HG03139 (cell line): ENCODE data around the gene NATD1.

Source experiments
- ATAC-seq: cut with Tn5 transposase; IDR thresholded peaks from one replicate; pipeline ENCODE4 v1.9.1; 2021; ENCODE audit not compliant: unreplicated experiment

The NATD1 gene

DNA sequence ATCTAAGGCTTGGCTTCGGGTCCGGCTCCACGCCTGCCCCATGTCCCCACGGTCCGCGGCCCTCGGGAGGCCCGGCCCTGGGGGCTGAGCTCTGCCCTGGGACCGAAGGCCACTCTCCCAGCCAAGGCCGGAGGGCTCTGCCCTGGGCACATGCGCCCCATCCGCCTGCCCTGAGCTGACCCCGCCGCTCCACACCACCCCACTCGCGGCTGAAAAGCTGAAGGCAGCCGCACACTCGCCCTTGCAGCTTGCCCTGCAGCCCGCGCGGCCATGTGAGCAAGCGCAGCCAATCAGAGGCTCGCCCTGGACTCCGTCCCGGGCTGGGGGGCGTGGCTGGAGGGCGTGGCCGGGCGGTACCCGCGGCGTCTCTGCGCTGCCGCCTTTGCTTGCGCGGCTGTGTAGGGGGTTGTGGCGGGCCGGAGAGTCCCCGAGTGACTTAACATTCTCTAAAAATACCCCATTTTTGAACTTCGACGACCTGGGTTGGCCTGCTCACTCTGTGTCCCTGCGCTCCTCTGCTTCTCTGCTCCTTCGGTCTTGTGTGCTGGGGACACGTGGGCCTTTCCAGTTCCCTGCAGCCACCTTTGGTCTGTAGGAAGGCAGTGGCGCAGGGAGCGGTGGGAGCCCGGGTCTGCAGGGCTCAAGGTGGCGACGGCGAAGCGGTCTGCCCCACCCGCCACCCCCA is 22.5 kb upstream of the NATD1 start:
- peak; percentile 94 for ATAC-seq

- ATAC-seq: peak; percentile 2
These were observed 21.9 kb upstream of the NATD1 start for GRCh38 chr17:21275047-21275578.

- ATAC-seq: no peak
These were observed 19.9 kb upstream of the NATD1 start for GRCh38 chr17:21272881-21273792.

DNA sequence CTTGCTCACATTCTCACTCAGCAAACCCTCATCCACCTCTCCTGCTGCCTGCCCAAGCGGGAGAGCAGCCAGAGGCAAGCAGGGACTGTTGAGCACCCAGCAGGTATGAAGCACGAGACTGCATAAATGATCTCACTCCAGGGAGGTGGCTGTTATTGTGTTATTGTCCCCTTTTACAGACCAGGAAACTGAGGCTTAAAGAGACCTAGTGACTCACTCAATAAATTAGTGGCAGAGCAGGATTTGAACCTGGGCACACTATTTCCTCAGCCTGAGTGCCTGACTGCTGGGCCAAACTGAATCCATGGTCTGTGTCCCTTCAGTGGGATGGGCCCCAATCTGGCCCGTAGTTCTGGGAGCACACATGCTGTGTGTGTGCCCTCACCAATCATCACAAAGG is 19.0 kb upstream of the NATD1 start:
- no peak for ATAC-seq

DNA sequence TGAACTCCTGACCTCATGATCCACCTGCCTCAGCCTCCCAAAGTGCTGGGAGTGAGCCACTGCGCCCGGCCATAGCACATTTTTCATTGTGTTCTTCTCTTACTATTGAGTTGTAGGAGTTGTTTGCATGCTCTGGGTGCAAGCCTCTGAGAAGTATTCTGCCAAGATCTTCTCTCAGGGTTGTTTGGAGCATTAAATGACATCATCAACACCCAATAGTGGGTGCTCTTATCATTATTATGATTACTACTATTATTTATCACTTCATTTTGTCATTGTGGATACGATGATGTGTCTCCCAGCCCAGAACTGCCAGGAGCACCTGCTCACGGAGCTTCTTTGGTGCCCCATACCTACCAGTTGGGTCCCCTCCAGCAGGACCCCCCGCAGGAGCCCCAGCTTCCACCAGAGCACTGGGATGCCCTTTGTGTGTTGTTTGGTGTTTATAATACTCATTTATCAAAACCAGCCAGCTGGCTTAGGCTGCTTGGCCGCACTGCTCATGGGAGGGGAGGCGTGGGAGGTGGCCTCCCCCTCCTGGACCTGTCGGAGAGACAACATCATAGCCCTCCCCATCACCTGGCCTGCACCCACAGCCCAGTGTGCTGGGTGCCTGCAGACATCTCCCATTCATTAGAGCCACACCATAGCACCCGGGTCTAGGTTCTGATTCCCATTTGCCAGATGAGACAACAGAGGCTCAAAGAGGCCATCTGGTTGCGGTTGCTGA is 18.4 kb upstream of the NATD1 start:
- ATAC-seq: no peak

- no peak for ATAC-seq
These were observed 16.2 kb upstream of the NATD1 start for GRCh38 chr17:21269394-21269793.

GRCh38 chr17:21268596-21269188 is 15.5 kb upstream of the NATD1 start:
- ATAC-seq: no peak

DNA sequence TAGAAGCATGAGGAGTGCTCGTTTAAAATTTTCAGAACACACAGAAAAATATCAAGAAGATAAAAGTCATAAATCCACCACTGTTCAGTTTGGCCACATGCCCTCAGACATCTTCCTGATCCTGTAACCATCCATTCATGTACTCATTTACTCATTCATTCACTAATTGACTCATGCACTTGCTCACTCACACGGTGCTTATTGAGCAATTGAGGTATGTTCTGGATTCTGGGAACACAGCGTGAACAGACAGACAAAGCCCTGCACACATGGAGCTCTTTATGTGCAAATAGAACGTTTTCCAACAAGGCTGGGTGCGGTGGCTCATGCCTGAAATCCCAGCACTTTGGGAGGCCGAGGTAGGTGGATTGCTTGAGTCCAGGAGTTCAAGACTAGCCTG is 10.2 kb upstream of the NATD1 start:
- no peak for ATAC-seq

DNA sequence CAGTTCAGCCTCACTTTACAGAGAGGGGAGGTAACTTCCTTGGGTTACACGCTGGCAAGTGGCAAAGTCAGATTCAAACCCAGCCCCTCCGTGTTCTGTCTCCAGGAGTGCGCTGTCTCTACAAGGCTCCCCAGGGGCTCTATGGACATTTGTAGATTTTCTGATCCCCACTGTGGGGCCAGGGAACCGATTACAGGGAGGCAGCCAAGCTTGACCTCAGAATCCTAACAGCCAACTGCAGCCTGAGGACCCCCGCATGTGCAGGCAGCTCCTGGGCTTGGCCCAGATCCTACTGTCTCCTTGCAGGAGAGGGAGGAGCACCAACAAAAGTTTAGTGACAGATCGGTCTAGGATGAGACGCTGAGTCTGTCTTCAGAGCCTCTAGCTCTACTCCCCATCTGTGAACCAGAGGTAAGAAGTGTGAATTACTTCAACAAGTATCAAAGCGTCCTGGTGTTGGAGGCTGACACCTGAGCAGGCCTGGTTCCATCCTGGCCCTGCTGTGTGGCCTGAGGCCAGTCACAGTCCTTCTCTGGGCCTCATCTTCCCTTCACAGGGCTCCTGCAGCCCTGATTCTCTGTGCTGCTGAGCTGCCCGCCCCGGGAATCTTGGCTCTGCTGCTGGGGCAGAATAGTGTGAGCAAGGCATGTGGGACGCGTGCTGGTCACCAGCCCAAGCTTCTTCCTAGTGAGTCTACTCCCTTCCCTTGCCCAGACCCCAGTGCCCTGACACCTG is 9.2 kb upstream of the NATD1 start:
- ATAC-seq: no peak

- ATAC-seq: no peak
These were observed 5.4 kb upstream of the NATD1 start for GRCh38 chr17:21258593-21258992.

DNA sequence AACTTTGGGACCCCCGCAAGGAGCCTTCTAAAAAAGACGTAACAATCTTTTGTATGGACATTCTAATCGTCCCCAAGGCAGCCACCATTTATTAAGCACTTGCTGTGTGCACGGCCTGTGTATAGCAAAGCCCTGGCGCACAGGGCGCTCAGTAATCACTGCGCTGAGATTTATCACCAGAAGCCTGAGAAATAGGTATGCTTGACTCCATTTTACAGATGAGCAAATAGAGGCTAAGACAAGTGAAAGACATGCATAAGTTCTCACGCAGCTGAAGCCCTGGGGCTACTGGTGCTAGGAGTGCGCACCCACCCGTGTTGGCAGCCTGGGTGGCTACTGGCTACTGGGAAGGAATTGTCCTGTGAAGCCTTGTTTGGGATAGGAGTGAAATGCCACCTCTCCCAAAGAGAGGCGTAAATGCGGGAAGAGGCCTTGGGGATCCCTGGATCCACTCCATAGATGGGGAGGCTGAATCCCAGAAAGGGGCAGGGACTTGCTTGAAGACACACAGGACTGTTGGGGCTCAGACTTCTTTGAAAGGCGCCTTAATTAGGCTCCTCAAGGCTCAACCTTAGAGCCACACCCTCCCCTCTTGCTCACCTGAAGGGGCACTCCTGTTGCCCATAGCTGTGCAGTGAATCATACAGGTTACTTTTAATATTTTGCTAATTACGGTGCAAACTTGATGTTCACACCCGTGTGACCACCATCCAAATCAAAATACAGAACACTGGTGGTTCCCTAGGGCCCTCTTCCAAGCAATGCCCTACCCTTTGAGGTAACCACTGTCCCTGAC is 634 bp upstream of the NATD1 start:
- peak; percentile 7 for ATAC-seq

GRCh38 chr17:21252289-21252795 is 868 bp downstream of the NATD1 start:
- no peak for ATAC-seq

GRCh38 chr17:21251337-21252010 is 1.7 kb downstream of the NATD1 start:
- no peak for ATAC-seq

GRCh38 chr17:21250854-21251253 is 2.4 kb downstream of the NATD1 start:
- no peak for ATAC-seq

DNA sequence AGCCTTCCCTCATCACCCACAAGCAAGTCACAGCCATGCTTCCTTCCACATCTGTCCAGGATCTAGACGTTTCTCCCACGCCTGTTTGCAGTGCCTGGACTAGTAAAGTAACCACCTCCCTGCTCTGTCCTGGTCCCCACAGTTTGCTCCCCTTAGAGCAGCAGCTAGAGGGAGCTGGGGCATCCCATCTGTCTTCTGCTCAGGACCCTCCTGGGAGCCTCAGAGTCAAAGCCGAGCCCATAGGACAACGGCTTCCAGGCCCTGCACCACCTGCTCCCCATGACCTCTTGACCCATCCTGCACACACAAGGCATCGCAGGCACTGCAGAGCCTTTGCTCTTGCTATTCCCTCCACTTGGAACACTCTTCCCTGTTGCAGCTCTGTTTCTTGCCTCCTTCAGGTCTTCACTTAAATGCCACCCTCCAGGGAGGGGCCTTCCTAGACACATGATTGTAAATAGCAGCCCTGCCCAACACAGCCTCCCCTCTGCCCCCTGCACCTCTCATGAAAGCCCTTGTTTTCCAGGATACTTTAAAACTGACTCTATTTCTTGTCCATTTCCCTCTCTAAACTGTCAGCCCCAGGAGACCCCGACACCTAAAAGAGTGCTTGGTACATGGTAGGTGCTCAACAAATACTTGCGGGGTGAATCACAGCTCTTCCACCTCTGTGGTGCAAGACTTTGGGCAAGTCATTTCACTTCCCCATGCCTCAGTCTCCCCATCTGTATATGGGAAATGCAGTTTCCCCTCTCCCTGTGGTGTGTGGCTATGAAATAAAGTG is 3.1 kb downstream of the NATD1 start:
- no peak for ATAC-seq

DNA sequence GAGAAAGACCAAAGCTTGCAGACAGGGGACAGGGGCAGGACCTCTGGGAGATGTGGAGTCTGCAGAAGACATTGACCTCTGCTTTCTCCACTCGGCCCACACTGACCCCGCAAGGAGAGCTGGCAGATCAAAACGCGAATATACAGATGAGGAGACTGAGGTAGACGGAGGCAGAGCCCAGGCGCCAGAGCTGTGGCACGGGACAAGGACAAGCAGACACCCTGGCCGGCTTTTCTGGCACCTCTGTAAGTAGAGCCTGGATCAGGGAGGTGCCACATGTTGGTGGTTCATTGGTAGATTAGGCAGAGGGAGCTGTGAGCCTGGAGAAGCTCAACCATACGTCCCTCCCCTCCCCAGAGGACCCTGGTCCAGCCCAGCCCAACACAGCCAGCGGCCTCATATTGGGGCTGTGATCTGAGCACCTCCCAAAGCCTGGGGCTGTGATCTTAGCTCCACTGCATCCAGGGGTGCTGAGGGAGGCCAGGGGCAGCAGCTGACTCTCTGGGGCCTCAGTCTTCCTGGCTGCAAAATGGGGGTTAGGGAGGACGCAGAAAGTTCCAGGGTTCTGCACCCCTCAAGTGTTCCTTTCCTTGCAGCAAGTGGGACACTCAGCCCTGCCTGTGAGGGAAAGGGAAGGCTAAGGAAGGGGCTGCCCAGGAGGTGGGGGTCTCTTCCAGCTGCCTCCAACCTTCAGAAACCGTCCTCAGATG is 4.0 kb downstream of the NATD1 start:
- no peak for ATAC-seq

- no peak for ATAC-seq
These were observed 4.7 kb downstream of the NATD1 start for GRCh38 chr17:21248500-21248899.
